HG03575 (cell line): ENCODE results near the gene ZNF778.

Experiments
- ATAC-seq: cut with Tn5 transposase; IDR thresholded peaks from one replicate; pipeline ENCODE4 v1.9.1; 2021; ENCODE audit not compliant: unreplicated experiment, insufficient number of reproducible peaks, low FRiP score; ENCODE audit errors: extremely low read depth

ZNF778 gene

DNA sequence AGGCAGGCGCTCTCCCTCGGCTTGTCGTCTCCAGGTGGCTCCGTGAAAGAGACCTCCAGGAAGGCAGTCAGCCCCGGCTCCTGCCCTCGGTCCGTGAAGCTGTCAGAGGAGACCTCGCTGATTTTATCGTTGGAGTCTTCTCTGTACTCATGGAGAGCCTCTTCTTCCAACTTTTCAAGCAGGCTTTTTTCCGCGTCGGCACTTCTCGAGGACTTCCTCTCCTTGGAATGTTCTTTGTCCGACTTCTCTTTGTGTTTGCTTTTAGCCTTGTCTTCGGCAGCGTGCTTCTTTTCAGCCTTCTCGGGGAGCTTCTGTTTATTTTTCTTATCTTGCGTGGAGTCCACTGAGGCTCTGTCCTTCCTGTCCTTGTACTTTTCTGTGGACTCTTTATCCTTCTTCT lies 65.0 kb downstream of the ZNF778 start:
- ATAC-seq, result no peak

- no peak for ATAC-seq
Measured at GRCh38 chr16:89283449-89283848, 65.9 kb downstream of the ZNF778 start.

DNA sequence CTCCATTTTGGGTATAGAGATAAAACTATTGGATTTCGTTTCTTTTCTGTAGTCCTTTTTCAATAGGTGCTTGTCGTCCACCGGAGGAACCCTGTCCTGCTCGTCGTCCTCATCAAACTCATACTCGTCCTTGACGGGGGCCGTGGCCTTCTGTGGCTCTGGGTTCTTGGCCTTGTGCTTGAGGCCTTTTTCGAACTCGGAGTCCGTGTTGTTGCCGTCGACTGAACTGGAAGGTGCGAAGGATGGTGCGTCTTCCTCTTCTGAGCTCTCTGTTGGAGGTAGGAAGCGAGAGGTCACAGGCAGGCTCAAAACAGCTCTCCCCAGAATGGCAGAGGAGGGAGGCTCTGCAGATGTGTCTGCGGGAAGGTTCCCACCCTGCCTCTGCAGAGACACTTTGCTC lies 67.9 kb downstream of the ZNF778 start:
- no peak for ATAC-seq

DNA sequence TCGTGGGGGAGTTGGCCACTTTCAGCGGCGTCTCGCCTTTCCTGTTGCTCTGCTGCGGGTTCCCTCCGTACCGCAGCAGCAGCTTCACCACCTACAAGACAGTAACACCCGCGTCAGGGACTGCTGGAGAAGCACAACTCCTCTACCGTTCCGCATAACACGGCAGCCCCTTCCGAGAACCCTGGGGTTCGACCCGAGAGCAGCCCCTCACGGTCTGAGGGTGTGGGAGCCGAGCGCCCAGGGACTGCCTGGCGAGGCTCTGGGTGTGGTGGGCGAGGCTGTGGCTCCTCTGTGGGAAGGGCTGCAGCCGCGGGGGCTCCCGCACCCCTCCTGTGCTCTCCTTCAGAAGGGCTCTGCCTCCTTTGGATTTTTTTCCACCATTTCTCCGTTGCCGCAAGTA lies 68.6 kb downstream of the ZNF778 start:
- no peak for ATAC-seq
